Retinal pigment epithelial cell (primary cell): Measurements from ENCODE around the gene ATP8B4.

Experiments
- DNase-seq: peaks from one replicate; pipeline ENCODE4 v3.0.0-alpha.2; 2010; ENCODE audit warnings: low read depth
- H3K4me3 ChIP-seq: 2 replicates; pipeline ENCODE4 v1.5.1; 2011; ENCODE audit warnings: mild to moderate bottlenecking, low read length, control low read depth, moderate library complexity
- CTCF ChIP-seq: conservative IDR thresholded peaks from 2 replicates; pipeline ENCODE4 v1.5.1; 2011; ENCODE audit warnings: low read depth, low read length, control low read depth, inconsistent platforms

Gene ATP8B4

DNA sequence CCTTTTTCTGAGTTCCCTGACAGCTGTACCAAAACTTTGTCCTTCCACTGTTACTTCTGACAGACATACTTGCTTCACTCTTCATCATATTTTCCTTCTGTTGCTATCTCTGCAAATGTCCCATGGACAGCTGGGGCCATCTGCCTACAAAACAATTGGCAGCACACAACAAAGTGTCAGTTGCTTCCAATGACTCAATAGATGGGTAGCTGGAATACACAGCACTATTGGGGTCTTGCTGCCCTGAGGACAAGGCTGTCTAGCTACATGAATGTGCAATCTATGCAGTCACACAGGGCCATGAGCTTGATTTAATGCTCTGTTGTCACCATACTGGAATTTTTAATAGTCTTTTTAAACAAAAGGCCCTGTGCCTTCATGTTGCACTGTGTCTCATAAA, 305.4 kb downstream of the ATP8B4 start:
- no peak overlapping the region for H3K4me3 ChIP-seq
- DNase-seq = no peak
- TF ChIP-seq CTCF = no peak

GRCh38 chr15:49810720-49811119, 308.3 kb downstream of the ATP8B4 start:
- H3K4me3 ChIP-seq = no peak overlapping the region
- DNase-seq = no peak
- TF ChIP-seq CTCF = no peak

DNA sequence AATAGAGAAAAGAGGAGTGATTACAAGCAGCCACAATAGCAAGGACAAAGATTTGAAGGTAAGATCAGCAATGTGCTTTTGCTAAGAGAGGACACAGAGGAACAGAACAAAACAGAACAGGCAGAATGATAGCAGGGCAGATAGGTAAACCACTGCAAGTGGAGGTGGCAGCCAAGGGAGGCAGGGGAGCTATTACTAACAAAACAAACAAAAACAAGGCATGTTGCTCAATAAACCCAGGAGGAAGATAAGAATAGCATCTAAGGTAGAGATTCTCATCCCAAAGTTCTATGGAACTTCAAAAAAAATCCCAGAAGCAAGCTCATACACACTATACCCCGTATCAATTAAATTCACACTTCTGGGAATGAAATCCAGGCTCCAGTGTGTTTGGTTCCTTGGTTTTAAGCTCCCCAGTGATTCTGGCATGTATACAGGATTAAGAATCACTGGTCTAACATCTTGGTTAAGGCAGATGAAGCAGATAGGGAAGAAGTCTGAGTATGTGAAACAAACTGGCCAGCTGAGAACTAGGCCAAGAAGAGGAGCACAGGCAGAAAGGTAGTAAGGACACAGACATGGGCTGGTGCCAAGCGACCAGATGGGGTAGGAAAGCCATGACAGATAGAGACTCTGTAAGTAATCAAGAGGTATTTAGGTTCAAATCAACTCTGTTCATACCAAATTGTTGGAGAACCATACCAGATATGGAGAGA, 309.0 kb downstream of the ATP8B4 start:
- no peak for TF ChIP-seq CTCF
- no peak for DNase-seq
- H3K4me3 ChIP-seq = no peak overlapping the region

DNA sequence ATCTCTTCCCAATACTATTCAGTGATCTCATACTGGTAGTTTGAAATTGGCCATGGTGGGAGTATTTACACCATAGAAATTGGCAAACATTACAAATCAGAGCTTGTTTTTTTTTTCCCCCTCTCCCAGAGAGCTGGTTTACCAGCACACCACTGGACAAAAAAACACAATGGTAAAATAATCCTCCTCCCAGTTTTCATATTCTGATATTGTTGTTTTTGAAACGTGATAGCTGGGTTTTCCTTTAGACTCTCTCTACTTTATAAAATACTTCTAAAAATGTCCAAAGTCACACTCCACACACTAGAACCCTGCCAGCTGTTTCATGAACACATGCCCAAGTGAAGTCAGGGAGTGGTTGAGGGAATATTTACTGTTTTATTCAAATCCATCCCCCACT, 310.7 kb downstream of the ATP8B4 start:
- no peak for TF ChIP-seq CTCF
- DNase-seq = no peak
- no peak overlapping the region for H3K4me3 ChIP-seq
